ENCODE measurements around the gene RPS6KB2.
"Not testable (repeated sequence)": the region's sequence is repeated elsewhere in the genome, so short reads cannot be mapped to it uniquely, and the experiment has no call there.

- not testable (repeated sequence) for TF ChIP-seq EP300 (IDR thresholded peaks at IDR 0.05)
- TF ChIP-seq, protein P1, sequence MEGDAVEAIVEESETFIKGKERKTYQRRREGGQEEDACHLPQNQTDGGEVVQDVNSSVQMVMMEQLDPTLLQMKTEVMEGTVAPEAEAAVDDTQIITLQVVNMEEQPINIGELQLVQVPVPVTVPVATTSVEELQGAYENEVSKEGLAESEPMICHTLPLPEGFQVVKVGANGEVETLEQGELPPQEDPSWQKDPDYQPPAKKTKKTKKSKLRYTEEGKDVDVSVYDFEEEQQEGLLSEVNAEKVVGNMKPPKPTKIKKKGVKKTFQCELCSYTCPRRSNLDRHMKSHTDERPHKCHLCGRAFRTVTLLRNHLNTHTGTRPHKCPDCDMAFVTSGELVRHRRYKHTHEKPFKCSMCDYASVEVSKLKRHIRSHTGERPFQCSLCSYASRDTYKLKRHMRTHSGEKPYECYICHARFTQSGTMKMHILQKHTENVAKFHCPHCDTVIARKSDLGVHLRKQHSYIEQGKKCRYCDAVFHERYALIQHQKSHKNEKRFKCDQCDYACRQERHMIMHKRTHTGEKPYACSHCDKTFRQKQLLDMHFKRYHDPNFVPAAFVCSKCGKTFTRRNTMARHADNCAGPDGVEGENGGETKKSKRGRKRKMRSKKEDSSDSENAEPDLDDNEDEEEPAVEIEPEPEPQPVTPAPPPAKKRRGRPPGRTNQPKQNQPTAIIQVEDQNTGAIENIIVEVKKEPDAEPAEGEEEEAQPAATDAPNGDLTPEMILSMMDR (IDR thresholded peaks at IDR 0.05), result not testable (repeated sequence)
Observed at GRCh38 chr11:67476692-67477091, 48.4 kb downstream of the RPS6KB2 start.
